Osteocyte (in vitro differentiated cells): ENCODE measurements around the gene CHST15. TPM values are rescaled to one million over a fixed set of nuclear protein-coding genes. Genes with fewer than 3 reads are reported as not detected.

Experiments
- DNase-seq: peaks from one replicate; pipeline ENCODE4 v3.0.0; 2021; ENCODE audit warnings: mixed read lengths; ENCODE audit not compliant: unreplicated experiment; ENCODE audit errors: extremely low spot score
- H3K27ac Mint-ChIP-seq: one replicate; pipeline ENCODE4 v1.8.0; 2021; ENCODE audit warnings: mild to moderate bottlenecking, mixed read lengths; ENCODE audit not compliant: unreplicated experiment
- H3K27me3 Mint-ChIP-seq: one replicate; pipeline ENCODE4 v1.8.0; 2021; ENCODE audit warnings: mixed read lengths; ENCODE audit not compliant: unreplicated experiment
- H3K36me3 Mint-ChIP-seq: one replicate; pipeline ENCODE4 v1.8.0; 2021; ENCODE audit warnings: mixed read lengths; ENCODE audit not compliant: unreplicated experiment
- H3K4me1 Mint-ChIP-seq: one replicate; pipeline ENCODE4 v1.8.0; 2021; ENCODE audit warnings: mixed read lengths; ENCODE audit not compliant: unreplicated experiment
- H3K4me3 Mint-ChIP-seq: one replicate; pipeline ENCODE4 v1.8.0; 2021; ENCODE audit warnings: mild to moderate bottlenecking, moderate library complexity, mixed read lengths; ENCODE audit not compliant: unreplicated experiment
- H3K9me3 Mint-ChIP-seq: one replicate; pipeline ENCODE4 v1.8.0; 2021; ENCODE audit warnings: mixed read lengths; ENCODE audit not compliant: unreplicated experiment
- CTCF ChIP-seq: fragments of 200-600 bp; sonication (generic); IDR thresholded peaks from 2 replicates; pipeline ENCODE4 v1.5.0; 2021; ENCODE audit warnings: antibody characterized with exemption, mild to moderate bottlenecking, moderate library complexity
- total RNA-seq: library from RNA; stranded (reverse); gene quantifications from 2 replicates; pipeline ENCODE4 v1.2.1, GENCODE V29; 2021

The CHST15 gene
- total RNA-seq, 1 donor from 2014 or later, result 66.3 TPM

GRCh38 chr10:124079864-124080263 lies 13.5 kb downstream of the CHST15 start:
- H3K27ac Mint-ChIP-seq, result no peak overlapping the region

GRCh38 chr10:124078714-124079113 lies 14.7 kb downstream of the CHST15 start:
- DNase-seq, result no peak
- Mint-ChIP-seq H3K27ac (no peak overlapping the region), H3K4me3 (no peak overlapping the region), H3K36me3 (peaks cover 18% of the 10 kb centered on the region), H3K27me3 (no peaks in the 10 kb centered on the region), H3K9me3 (no peaks in the 10 kb centered on the region), H3K4me1 (peaks cover 44% of the 10 kb centered on the region)
- TF ChIP-seq CTCF, result no peak

More at GRCh38 chr10:124079864-124080263, 13.5 kb downstream of the CHST15 start:
- DNase-seq, result no peak
- Mint-ChIP-seq H3K36me3 (peaks cover 20% of the 10 kb centered on the region), H3K4me1 (peaks cover 45% of the 10 kb centered on the region), H3K9me3 (no peaks in the 10 kb centered on the region), H3K27me3 (no peaks in the 10 kb centered on the region), H3K4me3 (no peak overlapping the region)
- no peak for TF ChIP-seq CTCF

GRCh38 chr10:124078028-124078427 lies 15.4 kb downstream of the CHST15 start:
- no peak overlapping the region for H3K27ac Mint-ChIP-seq
- TF ChIP-seq CTCF, result no peak
- H3K4me3 Mint-ChIP-seq, result no peak overlapping the region
- no peaks in the 10 kb centered on the region for H3K27me3 Mint-ChIP-seq
- H3K9me3 Mint-ChIP-seq, result no peaks in the 10 kb centered on the region
- no peak for DNase-seq
- H3K4me1 Mint-ChIP-seq, result peaks cover 42% of the 10 kb centered on the region
- H3K36me3 Mint-ChIP-seq, result peaks cover 11% of the 10 kb centered on the region

GRCh38 chr10:124077208-124077993 lies 16.0 kb downstream of the CHST15 start:
- Mint-ChIP-seq H3K36me3 (peaks cover 6% of the 10 kb centered on the region), H3K9me3 (no peaks in the 10 kb centered on the region), H3K4me1 (peaks cover 42% of the 10 kb centered on the region), H3K4me3 (no peak overlapping the region), H3K27ac (no peak overlapping the region), H3K27me3 (no peaks in the 10 kb centered on the region)
- TF ChIP-seq CTCF, result no peak
- DNase-seq, result no peak

- no peak for TF ChIP-seq CTCF
- no peaks in the 10 kb centered on the region for H3K27me3 Mint-ChIP-seq
- peak overlapping the region; percentile 23 for H3K27ac Mint-ChIP-seq
- no peak overlapping the region for H3K4me3 Mint-ChIP-seq
- no peak for DNase-seq
- H3K36me3 Mint-ChIP-seq, result peaks cover 3% of the 10 kb centered on the region
- H3K4me1 Mint-ChIP-seq, result peaks cover 45% of the 10 kb centered on the region
- no peaks in the 10 kb centered on the region for H3K9me3 Mint-ChIP-seq
Measured at GRCh38 chr10:124076148-124076733, 17.2 kb downstream of the CHST15 start.
